ENCODE data around the gene GPSM3. TPM values are rescaled to one million over a fixed set of nuclear protein-coding genes. Genes with fewer than 3 reads are reported as not detected.

The GPSM3 gene
- total and polyA plus RNA-seq, 2 of the 13 experiments (the other 11 are each of a cell fraction or from before 2014, with no cell fraction given) = 0.18 to 6.2 TPM

GRCh38 chr6:32153564-32154513 lies 38.6 kb downstream of the GPSM3 start, which contains the start of gene PPT2 (continued):
- no peak for TF ChIP-seq MAFK (conservative IDR thresholded peaks at IDR 0.05 in 1 of 2, IDR thresholded peaks at IDR 0.05 in 1 of 2; ENCODE audit: low read length in 2 of 2)
- peak; percentile 84 for TF ChIP-seq ARID4A (CRISPR knock-in tag; IDR thresholded peaks at IDR 0.05; ENCODE audit: borderline replicate concordance)
- TF ChIP-seq GATA4 (IDR thresholded peaks at IDR 0.05; ENCODE audit: borderline replicate concordance, low read depth) = peak; percentile 44; the same call in 1 of the 2 replicates
- no peak for TF ChIP-seq KAT2B (IDR thresholded peaks at IDR 0.05; ENCODE audit: borderline replicate concordance, low read depth, low read length)
- peak; percentile 80 for TF ChIP-seq ZNF501 (CRISPR knock-in tag; IDR thresholded peaks at IDR 0.05)
- TF ChIP-seq ZFP91 (CRISPR knock-in tag; IDR thresholded peaks at IDR 0.05; ENCODE audit: borderline replicate concordance) = peak; percentile 75; the same call in 1 of the 2 replicates
- TF ChIP-seq MAX (IDR thresholded peaks at IDR 0.05) = peak; percentile 57
- TF ChIP-seq KLF16 (CRISPR knock-in tag; IDR thresholded peaks at IDR 0.05) = no peak; a peak in 1 of 4 replicates
- TF ChIP-seq RARA (CRISPR knock-in tag; IDR thresholded peaks at IDR 0.05) = peak; percentile 39
- peak; percentile 7; the same call in 1 of the 2 replicates for TF ChIP-seq ZNF891 (CRISPR knock-in tag; IDR thresholded peaks at IDR 0.05)
- peak; percentile 69 for TF ChIP-seq THRA (CRISPR knock-in tag; IDR thresholded peaks at IDR 0.05; ENCODE audit: borderline replicate concordance)
- peak; percentile 100 for TF ChIP-seq ZNF281 (CRISPR knock-in tag; IDR thresholded peaks at IDR 0.05; ENCODE audit: borderline replicate concordance)
- TF ChIP-seq ZFP36L1 (CRISPR knock-in tag; IDR thresholded peaks at IDR 0.05) = peak; percentile 62; the same call in 1 of the 2 replicates
- TF ChIP-seq SAFB2 (CRISPR knock-in tag; IDR thresholded peaks at IDR 0.05; ENCODE audit: borderline replicate concordance, low read depth) = peak; percentile 31; the same call in 1 of the 2 replicates
- peak; percentile 71; the same call in 1 of the 2 replicates for TF ChIP-seq ZNF101 (CRISPR knock-in tag; IDR thresholded peaks at IDR 0.05; ENCODE audit: borderline replicate concordance, low read depth)
- 0 out of 2 replicates have a peak, but pooled peaks have one; percentile 44 for TF ChIP-seq ZNF207 (IDR thresholded peaks at IDR 0.05; ENCODE audit: borderline replicate concordance)
